GM21447 (cell line): ENCODE data around the gene THOC6.

Experiments
- ATAC-seq: cut with Tn5 transposase; IDR thresholded peaks from one replicate; pipeline ENCODE4 v1.9.1; 2021; ENCODE audit not compliant: unreplicated experiment

Gene THOC6

GRCh38 chr16:3023669-3024478 lies at the start of gene THOC6, which contains the start of gene HCFC1R1:
Gene THOC6 (plus strand): TSS chr16:3024035. CDS start chr16:3024327, 292 bp downstream.
Gene HCFC1R1 (minus strand): TSS chr16:3023942. CDS start chr16:3023941, 1 bp downstream.
- ATAC-seq, result peak; percentile 63

- no peak for ATAC-seq
Measured at GRCh38 chr16:2974319-2975056, 49.3 kb upstream of the THOC6 start.

GRCh38 chr16:2975161-2975795 lies 48.6 kb upstream of the THOC6 start:
- no peak for ATAC-seq

- ATAC-seq, result no peak
Measured at GRCh38 chr16:2976201-2976600, 47.6 kb upstream of the THOC6 start.

- ATAC-seq, result no peak
Measured at GRCh38 chr16:2976673-2977072, 47.2 kb upstream of the THOC6 start.

- no peak for ATAC-seq
Measured at GRCh38 chr16:2977440-2977839, 46.4 kb upstream of the THOC6 start.

GRCh38 chr16:2979669-2980226 lies 44.1 kb upstream of the THOC6 start:
- ATAC-seq, result peak; percentile 8

- ATAC-seq, result peak; percentile 59
Measured at GRCh38 chr16:2980227-2981176, 43.3 kb upstream of the THOC6 start, which contains the start of gene PKMYT1. Gene PKMYT1 (minus strand): TSS chr16:2980446. CDS start chr16:2979657, 789 bp downstream.

GRCh38 chr16:2981177-2981898 lies 42.5 kb upstream of the THOC6 start:
- no peak for ATAC-seq

- no peak for ATAC-seq
Measured at GRCh38 chr16:2981899-2982250, 42.0 kb upstream of the THOC6 start.

- ATAC-seq, result no peak
Measured at GRCh38 chr16:2982402-2982801, 41.4 kb upstream of the THOC6 start.

GRCh38 chr16:2983706-2984136 lies 40.1 kb upstream of the THOC6 start:
- no peak for ATAC-seq

GRCh38 chr16:2985462-2985861 lies 38.4 kb upstream of the THOC6 start:
- ATAC-seq, result no peak

GRCh38 chr16:2985893-2986355 lies 37.9 kb upstream of the THOC6 start:
- ATAC-seq, result no peak

GRCh38 chr16:2986623-2987188 lies 37.1 kb upstream of the THOC6 start:
- no peak for ATAC-seq

GRCh38 chr16:2987286-2987685 lies 36.5 kb upstream of the THOC6 start:
- ATAC-seq, result no peak

- no peak for ATAC-seq
Measured at GRCh38 chr16:2987833-2988232, 36.0 kb upstream of the THOC6 start.

GRCh38 chr16:2988590-2989099 lies 35.2 kb upstream of the THOC6 start:
- no peak for ATAC-seq

- ATAC-seq, result no peak
Measured at GRCh38 chr16:2990891-2991290, 32.9 kb upstream of the THOC6 start.
